Gastrocnemius medialis (tissue), 4 donors: ENCODE results near the gene PTEN.

Experiments
- CTCF ChIP-seq, 5 experiments: fragments of 450-650 bp in 3 of 5; fragments of 200-600 bp in 2 of 5; sonication (generic) in 2 of 5; IDR thresholded peaks in 4 of 5; conservative IDR thresholded peaks in 1 of 5; 1 replicate in 4 of 5; 2 replicates in 1 of 5; pipeline ENCODE4 v1.5.1; 2016 to 2019; ENCODE audit warnings: antibody characterized with exemption in 5 of 5, mild to moderate bottlenecking in 3 of 5, moderate library complexity in 3 of 5
- POLR2A ChIP-seq, 2 donors: fragments of 450-650 bp; IDR thresholded peaks; one replicate each; pipeline ENCODE4 v1.6.1; 2017; ENCODE audit warnings: antibody characterized with exemption in 2 of 2, mild to moderate bottlenecking in 2 of 2, moderate library complexity in 2 of 2

- TF ChIP-seq POLR2A (IDR thresholded peaks at IDR 0.05) (no peak), CTCF (IDR thresholded peaks at IDR 0.05 in 4 of 5, conservative IDR thresholded peaks at IDR 0.05 in 1 of 5) (no peak)
Observed at GRCh38 chr10:87845624-87845998, 17.8 kb upstream of the PTEN start.
